GM23248 (cell line): ENCODE data around the gene PROM2. TPM values are rescaled to one million over a fixed set of nuclear protein-coding genes. Genes with fewer than 3 reads are reported as not detected.
A peak's percentile ranks its signal among the peaks of the same experiment; 100 is the strongest.

Experiments
- DNase-seq: peaks from one replicate; pipeline ENCODE4 v3.0.0-alpha.2; 2015
- H2AFZ ChIP-seq: fragments of 200-600 bp; sonication (generic); 2 replicates; pipeline ENCODE4 v1.6.1; 2016; ENCODE audit warnings: antibody characterized with exemption
- H3F3A ChIP-seq: fragments of 200-600 bp; sonication (generic); 2 replicates; pipeline ENCODE4 v1.6.1; 2016; ENCODE audit warnings: mild to moderate bottlenecking, antibody characterized with exemption, mixed run types; ENCODE audit not compliant: insufficient read depth
- H3K27ac ChIP-seq: fragments of 200-600 bp; sonication (generic); 2 replicates; pipeline ENCODE4 v1.5.1; 2016; ENCODE audit warnings: mild to moderate bottlenecking
- H3K27me3 ChIP-seq: fragments of 200-600 bp; sonication (generic); replicated peaks from 2 replicates; pipeline ENCODE4 v1.6.1; 2016; ENCODE audit warnings: mild to moderate bottlenecking; ENCODE audit not compliant: insufficient read depth
- H3K36me3 ChIP-seq: fragments of 200-600 bp; sonication (generic); 2 replicates; pipeline ENCODE4 v1.6.1; 2016; ENCODE audit warnings: low read depth, mild to moderate bottlenecking
- H3K4me1 ChIP-seq: fragments of 200-600 bp; sonication (generic); 2 replicates; pipeline ENCODE4 v1.6.1; 2016; ENCODE audit warnings: mild to moderate bottlenecking; ENCODE audit not compliant: insufficient read depth
- H3K4me2 ChIP-seq: fragments of 200-600 bp; sonication (generic); one replicate; pipeline ENCODE4 v1.6.1; 2016; ENCODE audit warnings: mild to moderate bottlenecking; ENCODE audit not compliant: unreplicated experiment
- H3K4me3 ChIP-seq: fragments of 200-600 bp; sonication (generic); 2 replicates; pipeline ENCODE4 v1.5.1; 2016; ENCODE audit warnings: mild to moderate bottlenecking
- H3K79me2 ChIP-seq: fragments of 200-600 bp; sonication (generic); 2 replicates; pipeline ENCODE4 v1.6.1; 2016; ENCODE audit warnings: mild to moderate bottlenecking; ENCODE audit not compliant: insufficient read depth
- H3K9ac ChIP-seq: fragments of 200-600 bp; sonication (generic); 2 replicates; pipeline ENCODE4 v1.6.1; 2016; ENCODE audit warnings: mild to moderate bottlenecking
- H3K9me2 ChIP-seq: fragments of 200-600 bp; sonication (generic); 2 replicates; pipeline ENCODE4 v1.6.1; 2016; ENCODE audit warnings: mixed run types, mild to moderate bottlenecking, moderate library complexity; ENCODE audit not compliant: insufficient read depth
- H3K9me3 ChIP-seq: fragments of 200-600 bp; sonication (generic); one replicate; pipeline ENCODE4 v1.6.1; 2017; ENCODE audit warnings: low read depth
- H4K20me1 ChIP-seq: fragments of 200-600 bp; sonication (generic); 2 replicates; pipeline ENCODE4 v1.6.0; 2016; ENCODE audit not compliant: insufficient read depth
- EZH2 ChIP-seq: fragments of 200-600 bp; sonication (generic); IDR thresholded peaks from 2 replicates; pipeline ENCODE4 v1.6.1; 2018; ENCODE audit warnings: antibody characterized with exemption, mild to moderate bottlenecking; ENCODE audit not compliant: insufficient read depth, poor library complexity, severe bottlenecking
- EZH2phosphoT487 ChIP-seq: fragments of 200-600 bp; sonication (generic); IDR thresholded peaks from 2 replicates; pipeline ENCODE4 v1.6.1; 2018; ENCODE audit warnings: antibody characterized with exemption, moderate library complexity, mild to moderate bottlenecking, low read depth; ENCODE audit not compliant: insufficient read depth
- WGBS, 2 experiments: methylation state at CpG; one replicate each; pipeline ENCODE4 v1.1.6; 2015 to 2017; ENCODE audit warnings: low lambda C conversion rate in 2 of 2, low coverage in 1 of 2; ENCODE audit errors: missing lambda C conversion rate in 2 of 2; 5-methylcytosine and 5-hydroxymethylcytosine counted together
- in situ Hi-C: fragments of 300-500 bp; cut with MboI; formaldehyde crosslinking; loops from 2 replicates; pipeline ENCODE4 v1.15.0; 2020
- polyA plus RNA-seq: library from polyadenylated mRNA; unstranded; fragments of >200 nt; fragmentation: Nextera tagmentation; extraction: Ambion mirVana; gene quantifications from 2 replicates; pipeline ENCODE4 v1.2.1, GENCODE V29; 2016
- total RNA-seq: library from RNA; depleted of rRNA; stranded (reverse); fragments of >200 nt; shearing (Covaris generic); gene quantifications from 2 replicates; pipeline ENCODE4 v1.2.3, GENCODE V29; 2014

Gene PROM2
- total and polyA plus RNA-seq, 2 experiments from 2014 or later, result 0.22 to 0.25 TPM

DNA sequence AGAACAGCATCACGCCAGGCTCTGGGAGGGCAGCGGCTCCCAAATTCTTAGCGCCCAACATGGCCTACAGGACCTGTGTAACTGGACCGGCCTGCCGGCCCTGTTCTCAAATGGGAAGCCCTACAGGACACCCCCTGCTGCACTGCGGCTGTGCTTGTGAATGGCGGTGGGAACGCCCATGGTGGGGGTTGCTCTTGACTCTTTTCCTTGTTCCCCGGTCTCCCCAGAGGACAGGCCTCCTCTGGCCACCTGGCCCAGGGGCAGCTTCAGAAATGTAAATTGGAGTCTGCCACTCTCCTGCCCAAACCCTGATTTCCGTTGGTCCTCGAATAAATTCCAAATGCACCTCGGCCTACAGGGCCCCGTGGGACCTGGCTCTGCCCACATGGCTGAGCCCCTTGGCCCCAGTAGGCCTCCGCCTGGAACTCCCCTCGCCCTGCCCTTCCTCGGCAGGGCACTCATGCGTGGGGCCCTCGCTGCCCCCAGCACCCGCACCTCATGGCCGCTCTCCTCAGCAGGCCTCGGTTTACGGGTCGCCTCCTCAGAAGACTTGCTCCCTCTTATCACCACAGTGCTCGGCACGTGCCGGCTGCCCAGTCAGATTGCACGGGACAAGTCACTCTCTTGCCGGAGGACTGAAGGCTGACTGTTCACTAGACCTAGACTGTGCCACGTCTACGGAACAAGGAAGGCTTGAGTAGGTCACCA is 52.3 kb downstream of the PROM2 start:
- DNase-seq, result no peak
- in situ Hi-C loops, result no loop called here
- H3K4me3 ChIP-seq, result no peak overlapping the region
- H3K36me3 ChIP-seq, result no peaks in the 10 kb centered on the region
- TF ChIP-seq EZH2 (no peak), EZH2phosphoT487 (no peak)
- no peak overlapping the region for H3K27ac ChIP-seq
- no peaks in the 10 kb centered on the region for H3K9me3 ChIP-seq
- 76 to 85% methylated on average over 23 to 30 of the region's 30 CpGs for WGBS, 2 experiments
- H3K4me1 ChIP-seq, result no peaks in the 10 kb centered on the region
- H3K9ac ChIP-seq, result no peak overlapping the region
- no peak overlapping the region for H2AFZ ChIP-seq
- no peak overlapping the region for H3K4me2 ChIP-seq
- no peaks in the 10 kb centered on the region for H3K79me2 ChIP-seq
- H3K27me3 ChIP-seq, result no peaks in the 10 kb centered on the region
- no peaks in the 10 kb centered on the region for H4K20me1 ChIP-seq
- no peaks in the 10 kb centered on the region for H3K9me2 ChIP-seq
- no peaks in the 10 kb centered on the region for H3F3A ChIP-seq

GRCh38 chr2:95327861-95328260 is 53.6 kb downstream of the PROM2 start:
- Histone ChIP-seq H3K36me3 (no peaks in the 10 kb centered on the region), H3K9me3 (no peaks in the 10 kb centered on the region), H3K27ac (no peak overlapping the region), H4K20me1 (no peaks in the 10 kb centered on the region), H2AFZ (no peak overlapping the region), H3K9me2 (no peaks in the 10 kb centered on the region), H3K9ac (no peak overlapping the region), H3K4me3 (no peak overlapping the region), H3K27me3 (no peaks in the 10 kb centered on the region), H3K79me2 (no peaks in the 10 kb centered on the region), H3K4me2 (no peak overlapping the region), H3K4me1 (no peaks in the 10 kb centered on the region), H3F3A (no peaks in the 10 kb centered on the region)
- in situ Hi-C loops, result no loop called here
- TF ChIP-seq EZH2 (no peak), EZH2phosphoT487 (no peak)
- DNase-seq, result no peak
- 49 to 50% methylated on average over 6 to 7 of the region's 7 CpGs for WGBS, 2 experiments

DNA sequence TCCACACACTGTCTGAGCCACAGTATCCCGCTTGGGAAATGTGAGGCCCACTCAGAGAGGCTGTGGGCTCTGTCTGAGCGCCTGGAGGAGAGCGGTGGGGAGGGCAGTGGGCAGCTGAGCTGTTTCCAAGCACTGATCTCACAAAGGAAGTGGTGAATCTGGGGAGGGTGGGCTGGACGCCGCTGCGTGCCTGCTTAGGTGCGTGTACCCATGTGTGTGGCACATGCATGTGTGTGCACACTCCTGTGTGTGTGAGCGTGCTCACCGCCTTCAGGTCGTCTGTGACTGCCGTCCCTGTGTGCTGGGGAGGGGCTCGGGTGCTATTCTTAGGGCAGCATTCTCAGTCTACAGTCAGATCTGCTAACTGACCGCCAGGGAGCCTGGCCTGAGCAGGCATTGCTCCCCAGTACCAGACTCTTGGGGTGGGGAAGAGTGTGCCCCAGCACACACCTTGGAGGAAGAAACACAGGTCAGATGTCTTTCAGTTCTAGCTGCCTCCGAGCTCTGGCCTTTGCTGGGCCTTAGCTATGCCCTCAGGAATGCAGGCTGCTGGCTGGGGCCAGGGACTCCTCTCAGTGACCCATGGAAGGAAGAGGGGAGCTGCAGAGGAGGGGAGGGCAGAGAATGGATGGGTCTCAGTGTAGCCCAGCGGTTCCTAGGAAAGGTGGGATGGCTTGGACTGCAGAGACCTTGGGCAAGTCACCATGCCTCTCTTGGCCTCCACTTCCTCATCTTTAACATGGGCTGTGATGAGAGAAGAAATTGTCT is 54.3 kb downstream of the PROM2 start:
- Histone ChIP-seq H3K4me3 (no peak overlapping the region), H3F3A (no peaks in the 10 kb centered on the region), H3K9ac (no peak overlapping the region), H2AFZ (no peak overlapping the region), H4K20me1 (no peaks in the 10 kb centered on the region), H3K9me3 (no peaks in the 10 kb centered on the region), H3K27ac (no peak overlapping the region), H3K36me3 (no peaks in the 10 kb centered on the region), H3K9me2 (no peaks in the 10 kb centered on the region), H3K4me1 (peaks cover 4% of the 10 kb centered on the region; the same call in 1 of the 2 replicates), H3K27me3 (no peaks in the 10 kb centered on the region), H3K4me2 (no peak overlapping the region), H3K79me2 (no peaks in the 10 kb centered on the region)
- DNase-seq, result peak; percentile 55
- TF ChIP-seq EZH2phosphoT487 (no peak), EZH2 (no peak)
- 71 to 77% methylated on average over 15 of the region's 15 CpGs for WGBS, 2 experiments
- in situ Hi-C loops, result no loop called here

DNA sequence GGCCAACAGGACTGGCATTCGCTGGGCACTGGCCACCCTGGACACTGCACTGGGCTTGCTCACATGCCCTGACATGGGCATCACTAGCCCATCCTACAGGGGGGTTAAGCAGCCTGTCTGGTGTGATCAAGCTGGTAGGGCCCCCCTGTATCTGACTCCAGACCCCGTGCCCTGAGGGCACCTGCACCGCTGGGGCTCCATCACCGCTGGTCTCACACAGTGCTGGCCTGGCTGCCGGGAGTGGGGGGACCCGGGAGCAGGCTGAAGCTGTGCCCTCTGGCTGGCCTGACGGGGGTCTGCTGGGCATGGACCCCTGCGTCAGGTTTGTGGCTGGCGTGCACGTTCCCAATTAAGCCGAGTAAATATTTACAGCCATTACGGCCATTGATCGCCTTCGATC is 55.2 kb downstream of the PROM2 start:
- Histone ChIP-seq H3K36me3 (no peaks in the 10 kb centered on the region), H3K4me3 (no peak overlapping the region), H2AFZ (no peak overlapping the region), H3K4me2 (no peak overlapping the region), H3K9ac (no peak overlapping the region), H3K9me2 (no peaks in the 10 kb centered on the region), H4K20me1 (no peaks in the 10 kb centered on the region), H3F3A (peaks cover 2% of the 10 kb centered on the region; the same call in 1 of the 2 replicates), H3K9me3 (no peaks in the 10 kb centered on the region), H3K79me2 (no peaks in the 10 kb centered on the region), H3K27me3 (no peaks in the 10 kb centered on the region), H3K27ac (no peak overlapping the region), H3K4me1 (peaks cover 10% of the 10 kb centered on the region)
- WGBS, 2 experiments, result 84 to 91% methylated on average over 14 of the region's 14 CpGs
- no peak for TF ChIP-seq EZH2
- no peak for TF ChIP-seq EZH2phosphoT487
- in situ Hi-C loops, result no loop called here
- DNase-seq, result no peak
